H9 (cell line): ENCODE measurements around the gene KIF18B. TPM values are rescaled to one million over a fixed set of nuclear protein-coding genes. Genes with fewer than 3 reads are reported as not detected.

Source experiments
- DNase-seq: peaks from one replicate; pipeline ENCODE4 v3.0.0-alpha.2; 2017
- H2AFZ ChIP-seq: one replicate; pipeline ENCODE4 v1.6.1; 2013; ENCODE audit warnings: mild to moderate bottlenecking, low read length, control low read depth, moderate library complexity
- H2AK5ac ChIP-seq: 2 replicates; pipeline ENCODE4 v1.6.1; 2013; ENCODE audit warnings: low read length, control low read depth, mixed read lengths; ENCODE audit not compliant: insufficient read length
- H2BK120ac ChIP-seq: one replicate; pipeline ENCODE4 v1.6.1; 2013; ENCODE audit warnings: low read depth, mild to moderate bottlenecking, low read length, control low read depth, inconsistent platforms; ENCODE audit not compliant: poor library complexity, severe bottlenecking
- H2BK12ac ChIP-seq: 2 replicates; pipeline ENCODE4 v1.6.1; 2013; ENCODE audit warnings: low read length, control low read depth, mixed read lengths, low read depth; ENCODE audit not compliant: insufficient read length
- H2BK15ac ChIP-seq: 2 replicates; pipeline ENCODE4 v1.6.1; 2013; ENCODE audit warnings: low read depth, low read length, control low read depth
- H2BK20ac ChIP-seq: one replicate; pipeline ENCODE4 v1.6.1; 2013; ENCODE audit warnings: low read depth, mild to moderate bottlenecking, low read length, control low read depth, inconsistent platforms; ENCODE audit not compliant: poor library complexity, severe bottlenecking
- H2BK5ac ChIP-seq: 2 replicates; pipeline ENCODE4 v1.6.1; 2013; ENCODE audit warnings: low read length, control low read depth, mixed read lengths; ENCODE audit not compliant: insufficient read length
- H3K14ac ChIP-seq: 2 replicates; pipeline ENCODE4 v1.6.1; 2013; ENCODE audit warnings: low read length, control low read depth; ENCODE audit not compliant: insufficient read depth
- H3K18ac ChIP-seq: 2 replicates; pipeline ENCODE4 v1.6.1; 2013; ENCODE audit warnings: low read depth, mild to moderate bottlenecking, mixed read lengths, low read length, control low read depth; ENCODE audit not compliant: insufficient read length
- H3K23ac ChIP-seq: 2 replicates; pipeline ENCODE4 v1.6.1; 2013; ENCODE audit warnings: low read length, control low read depth, mixed read lengths, low read depth; ENCODE audit not compliant: insufficient read length
- H3K23me2 ChIP-seq: 2 replicates; pipeline ENCODE4 v1.6.1; 2013; ENCODE audit warnings: low read depth, mild to moderate bottlenecking, mixed read lengths, low read length, control low read depth; ENCODE audit not compliant: insufficient read length, poor library complexity, severe bottlenecking
- H3K27ac ChIP-seq: 2 replicates; pipeline ENCODE4 v1.5.1; 2013; ENCODE audit warnings: low read length, control low read depth, mixed read lengths, low read depth; ENCODE audit not compliant: insufficient read length
- H3K27me3 ChIP-seq: 2 replicates; pipeline ENCODE4 v1.6.1; 2013; ENCODE audit warnings: low read length, control low read depth, inconsistent platforms; ENCODE audit not compliant: insufficient read depth
- H3K4ac ChIP-seq: 2 replicates; pipeline ENCODE4 v1.6.1; 2013; ENCODE audit warnings: low read depth, mild to moderate bottlenecking, control low read depth, inconsistent platforms, low read length, moderate library complexity
- H3K4me1 ChIP-seq: 2 replicates; pipeline ENCODE4 v1.6.1; 2013; ENCODE audit warnings: low read length, control low read depth, inconsistent platforms; ENCODE audit not compliant: insufficient read depth
- H3K4me2 ChIP-seq: 2 replicates; pipeline ENCODE4 v1.6.1; 2013; ENCODE audit warnings: low read length, control low read depth, mixed read lengths; ENCODE audit not compliant: insufficient read length, insufficient read depth
- H3K56ac ChIP-seq: 2 replicates; pipeline ENCODE4 v1.6.1; 2013; ENCODE audit warnings: low read depth, mild to moderate bottlenecking, mixed read lengths, low read length, control low read depth; ENCODE audit not compliant: insufficient read length
- H3K79me1 ChIP-seq: 2 replicates; pipeline ENCODE4 v1.6.1; 2013; ENCODE audit warnings: low read depth, mild to moderate bottlenecking, moderate library complexity, low read length, control low read depth, inconsistent platforms; ENCODE audit not compliant: insufficient read depth, poor library complexity, severe bottlenecking
- H3K79me2 ChIP-seq: 2 replicates; pipeline ENCODE4 v1.6.1; 2013; ENCODE audit warnings: low read length, control low read depth, inconsistent platforms; ENCODE audit not compliant: insufficient read depth
- H3K9ac ChIP-seq: 2 replicates; pipeline ENCODE4 v1.6.1; 2013; ENCODE audit warnings: low read length, control low read depth, mixed read lengths; ENCODE audit not compliant: insufficient read length; ENCODE audit errors: extremely low read depth
- H3K9me3 ChIP-seq: one replicate; pipeline ENCODE4 v1.6.1; 2013; ENCODE audit warnings: low read depth, low read length, inconsistent platforms; ENCODE audit not compliant: control insufficient read depth
- H3T11ph ChIP-seq: one replicate; pipeline ENCODE4 v1.6.1; 2013; ENCODE audit warnings: mild to moderate bottlenecking, low read length, control low read depth, inconsistent platforms
- H4K20me1 ChIP-seq: one replicate; pipeline ENCODE4 v1.6.1; 2013; ENCODE audit not compliant: control insufficient read depth, insufficient read length, insufficient read depth
- H4K5ac ChIP-seq: 2 replicates; pipeline ENCODE4 v1.6.1; 2013; ENCODE audit warnings: low read depth, mild to moderate bottlenecking, mixed read lengths, low read length, control low read depth; ENCODE audit not compliant: insufficient read length
- H4K8ac ChIP-seq: replicated peaks from 2 replicates; pipeline ENCODE4 v1.6.1; 2013; ENCODE audit warnings: low read length, control low read depth, mixed read lengths, low read depth; ENCODE audit not compliant: insufficient read length
- H4K91ac ChIP-seq: 2 replicates; pipeline ENCODE4 v1.6.1; 2013; ENCODE audit warnings: low read depth, mild to moderate bottlenecking, moderate library complexity, mixed read lengths, low read length, control low read depth; ENCODE audit not compliant: insufficient read length
- H3K27ac Mint-ChIP-seq, 3 experiments: 2 replicates in 2 of 3; 3 replicates in 1 of 3; pipeline ENCODE4 v1.8.0; 2020 to 2021; ENCODE audit warnings: mixed read lengths in 3 of 3, mild to moderate bottlenecking in 1 of 3, moderate library complexity in 1 of 3
- H3K27me3 Mint-ChIP-seq: 2 replicates; pipeline ENCODE4 v1.8.0; 2021; ENCODE audit warnings: low read depth, mild to moderate bottlenecking, moderate library complexity, mixed read lengths
- H3K36me3 Mint-ChIP-seq, 3 experiments: 2 replicates in 2 of 3; 3 replicates in 1 of 3; pipeline ENCODE4 v1.8.0; 2020 to 2021; ENCODE audit warnings: low read depth in 3 of 3, mixed read lengths in 3 of 3; ENCODE audit not compliant: insufficient read depth in 1 of 3
- H3K4me1 Mint-ChIP-seq, 2 experiments: 2 replicates each; pipeline ENCODE4 v1.8.0; 2020; ENCODE audit warnings: mixed read lengths in 2 of 2
- H3K4me3 Mint-ChIP-seq, 2 experiments: 2 replicates in 1 of 2; 3 replicates in 1 of 2; pipeline ENCODE4 v1.8.0; 2020 to 2021; ENCODE audit warnings: mild to moderate bottlenecking in 2 of 2, mixed read lengths in 2 of 2, moderate library complexity in 1 of 2
- H3K9me3 Mint-ChIP-seq, 2 experiments: 2 replicates in 1 of 2; 3 replicates in 1 of 2; pipeline ENCODE4 v1.8.0; 2020; ENCODE audit warnings: mild to moderate bottlenecking in 2 of 2, mixed read lengths in 2 of 2, moderate library complexity in 1 of 2
- WGBS: extraction: QIAGEN DNeasy Blood & Tissue Kit; methylation state at CpG from one replicate; pipeline ENCODE4 v1.1.7; 2013; ENCODE audit warnings: missing lambda C conversion rate, low lambda C conversion rate, mixed read lengths; ENCODE audit not compliant: insufficient read length; ENCODE audit errors: extremely low coverage; 5-methylcytosine and 5-hydroxymethylcytosine counted together
- total RNA-seq: library from RNA; stranded (reverse); gene quantifications from 2 replicates; pipeline ENCODE4 v1.2.1, GENCODE V29; 2021
- TF ChIP-seq, protein P1 (sequence below): fragments of 200-600 bp; sonication (generic); conservative IDR thresholded peaks from 3 replicates; pipeline ENCODE4 v1.8.0; 2021; ENCODE audit warnings: antibody characterized with exemption, mild to moderate bottlenecking

Gene KIF18B
- total RNA-seq, 1 experiment from 2014 or later = 51.8 TPM

DNA sequence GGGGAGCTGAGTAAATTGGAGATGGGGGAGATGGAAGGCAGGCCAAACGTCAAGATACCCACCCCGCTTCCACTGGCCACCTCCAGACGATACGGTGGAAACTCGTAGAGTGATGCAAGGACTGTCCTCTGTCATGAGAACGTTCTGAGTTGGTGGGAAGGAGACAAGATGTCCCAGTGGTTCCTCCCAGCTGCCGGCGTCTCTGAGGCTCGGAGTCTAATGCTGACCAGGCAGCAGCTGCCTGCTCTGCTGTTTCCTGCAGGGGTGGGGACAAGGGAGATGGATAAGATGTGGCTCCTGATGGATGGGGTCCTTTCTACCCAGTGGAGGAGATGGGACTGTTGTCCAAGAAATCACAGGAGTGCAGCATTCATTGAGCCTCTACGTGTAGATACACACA, 48.7 kb upstream of the KIF18B start:
- WGBS = no CpG with 5 or more reads among the region's 10 CpGs
- no peaks in the 10 kb centered on the region for H3K4me1 ChIP-seq

More for the DNA sequence above, 48.7 kb upstream of the KIF18B start:
- peaks cover 7 to 11% of the 10 kb centered on the region in 2 experiments; a peak in 4 of 5 replicates for H3K9me3 Mint-ChIP-seq
- no peak overlapping the region for H3K4me3 Mint-ChIP-seq
- Histone ChIP-seq H2BK20ac (no peak overlapping the region), H2BK15ac (no peak overlapping the region; the same call in 1 of the 2 replicates), H3K23me2 (no peaks in the 10 kb centered on the region), H3K79me2 (no peaks in the 10 kb centered on the region), H2BK5ac (no peak overlapping the region), H3K4me2 (no peak overlapping the region), H4K91ac (no peak overlapping the region), H2BK12ac (no peak overlapping the region), H2BK120ac (no peak overlapping the region), H3T11ph (no peak overlapping the region), H3K27ac (no peak overlapping the region), H3K4ac (no peak overlapping the region), H4K5ac (no peak overlapping the region), H3K23ac (no peak overlapping the region), H3K79me1 (no peaks in the 10 kb centered on the region), H3K56ac (no peak overlapping the region), H4K20me1 (no peaks in the 10 kb centered on the region), H3K9me3 (no peaks in the 10 kb centered on the region), H3K14ac (no peak overlapping the region; the same call in 1 of the 2 replicates), H2AK5ac (no peak overlapping the region), H2AFZ (no peak overlapping the region), H3K27me3 (no peaks in the 10 kb centered on the region; the same call in 1 of the 2 replicates), H3K9ac (no peak overlapping the region), H4K8ac (no peak overlapping the region), H3K18ac (no peak overlapping the region)
- TF ChIP-seq, protein P1, sequence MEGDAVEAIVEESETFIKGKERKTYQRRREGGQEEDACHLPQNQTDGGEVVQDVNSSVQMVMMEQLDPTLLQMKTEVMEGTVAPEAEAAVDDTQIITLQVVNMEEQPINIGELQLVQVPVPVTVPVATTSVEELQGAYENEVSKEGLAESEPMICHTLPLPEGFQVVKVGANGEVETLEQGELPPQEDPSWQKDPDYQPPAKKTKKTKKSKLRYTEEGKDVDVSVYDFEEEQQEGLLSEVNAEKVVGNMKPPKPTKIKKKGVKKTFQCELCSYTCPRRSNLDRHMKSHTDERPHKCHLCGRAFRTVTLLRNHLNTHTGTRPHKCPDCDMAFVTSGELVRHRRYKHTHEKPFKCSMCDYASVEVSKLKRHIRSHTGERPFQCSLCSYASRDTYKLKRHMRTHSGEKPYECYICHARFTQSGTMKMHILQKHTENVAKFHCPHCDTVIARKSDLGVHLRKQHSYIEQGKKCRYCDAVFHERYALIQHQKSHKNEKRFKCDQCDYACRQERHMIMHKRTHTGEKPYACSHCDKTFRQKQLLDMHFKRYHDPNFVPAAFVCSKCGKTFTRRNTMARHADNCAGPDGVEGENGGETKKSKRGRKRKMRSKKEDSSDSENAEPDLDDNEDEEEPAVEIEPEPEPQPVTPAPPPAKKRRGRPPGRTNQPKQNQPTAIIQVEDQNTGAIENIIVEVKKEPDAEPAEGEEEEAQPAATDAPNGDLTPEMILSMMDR = no peak
- H3K36me3 Mint-ChIP-seq = no peaks in the 10 kb centered on the region; a peak in 2 of 7 replicates
- no peak for DNase-seq
- H3K4me1 Mint-ChIP-seq = peaks cover 12 to 24% of the 10 kb centered on the region in 2 experiments
- H3K27me3 Mint-ChIP-seq = peaks cover 25% of the 10 kb centered on the region
- no peak overlapping the region for H3K27ac Mint-ChIP-seq
